Measurements from ENCODE around the gene DNAH8.

- no peak for TF ChIP-seq POLR2A (IDR thresholded peaks at IDR 0.05; ENCODE audit: low read depth)
- no peak for TF ChIP-seq CTCF (IDR thresholded peaks at IDR 0.05)
These were observed 19.2 kb upstream of the DNAH8 start for GRCh38 chr6:38695933-38696332.

All from esophagus muscularis mucosa (tissue), 3 donors.